HEK293 (cell line): ENCODE results near the gene PRF1.
A peak's percentile ranks its signal among the peaks of the same experiment; 100 is the strongest.

Experiments
- KLF8 ChIP-seq: fragments of 450-650 bp; formaldehyde crosslinking; IDR thresholded peaks from 2 replicates; pipeline ENCODE4 v1.5.1; 2016; ENCODE audit warnings: missing biosample characterization, missing genetic modification characterization
- MZF1 ChIP-seq: fragments of 450-650 bp; formaldehyde crosslinking; IDR thresholded peaks from 2 replicates; pipeline ENCODE4 v1.5.1; 2017; ENCODE audit warnings: missing biosample characterization, missing genetic modification characterization, borderline replicate concordance
- RBAK ChIP-seq: fragments of 450-650 bp; formaldehyde crosslinking; IDR thresholded peaks from 2 replicates; pipeline ENCODE4 v1.5.1; 2016; ENCODE audit warnings: missing biosample characterization, missing genetic modification characterization
- SETDB1 ChIP-seq: IDR thresholded peaks from one replicate; pipeline ENCODE4 v1.6.1; 2017; ENCODE audit warnings: mild to moderate bottlenecking, low read length, moderate library complexity, mixed read lengths; ENCODE audit not compliant: insufficient read length
- SP3 ChIP-seq: fragments of 450-650 bp; formaldehyde crosslinking; IDR thresholded peaks from 2 replicates; pipeline ENCODE4 v1.5.1; 2016; ENCODE audit warnings: missing biosample characterization, missing genetic modification characterization
- TRIM28 ChIP-seq: IDR thresholded peaks from 2 replicates; pipeline ENCODE4 v1.6.1; 2011; ENCODE audit warnings: low read length, control low read depth, borderline replicate concordance
- ZBTB17 ChIP-seq: fragments of 450-650 bp; formaldehyde crosslinking; IDR thresholded peaks from 2 replicates; pipeline ENCODE4 v1.5.1; 2016; ENCODE audit warnings: missing biosample characterization, missing genetic modification characterization
- ZBTB44 ChIP-seq: fragments of 450-650 bp; IDR thresholded peaks from 2 replicates; pipeline ENCODE4 v1.5.1; 2018; ENCODE audit warnings: missing biosample characterization, mild to moderate bottlenecking, missing genetic modification characterization
- ZFHX2 ChIP-seq: fragments of 450-650 bp; formaldehyde crosslinking; conservative IDR thresholded peaks from 2 replicates; pipeline ENCODE4 v1.5.1; 2016; ENCODE audit warnings: missing biosample characterization, missing genetic modification characterization
- ZFP37 ChIP-seq: fragments of 450-650 bp; formaldehyde crosslinking; IDR thresholded peaks from 2 replicates; pipeline ENCODE4 v1.5.1; 2016; ENCODE audit warnings: missing biosample characterization, missing genetic modification characterization
- ZIC2 ChIP-seq: fragments of 450-650 bp; formaldehyde crosslinking; IDR thresholded peaks from 2 replicates; pipeline ENCODE4 v1.5.1; 2016; ENCODE audit warnings: missing biosample characterization, missing genetic modification characterization
- ZNF114 ChIP-seq: fragments of 450-650 bp; formaldehyde crosslinking; IDR thresholded peaks from 2 replicates; pipeline ENCODE4 v1.5.0; 2017; ENCODE audit warnings: missing biosample characterization, missing genetic modification characterization
- ZNF133 ChIP-seq: fragments of 450-650 bp; formaldehyde crosslinking; IDR thresholded peaks from 2 replicates; pipeline ENCODE4 v1.5.1; 2016; ENCODE audit warnings: missing biosample characterization, missing genetic modification characterization
- ZNF174 ChIP-seq: fragments of 450-650 bp; formaldehyde crosslinking; IDR thresholded peaks from 2 replicates; pipeline ENCODE4 v1.5.0; 2017; ENCODE audit warnings: missing biosample characterization, mild to moderate bottlenecking, missing genetic modification characterization
- ZNF202 ChIP-seq: fragments of 450-650 bp; formaldehyde crosslinking; IDR thresholded peaks from 2 replicates; pipeline ENCODE4 v1.5.1; 2016; ENCODE audit warnings: missing biosample characterization, missing genetic modification characterization, borderline replicate concordance
- ZNF221 ChIP-seq: fragments of 450-650 bp; formaldehyde crosslinking; IDR thresholded peaks from 2 replicates; pipeline ENCODE4 v1.5.1; 2017; ENCODE audit warnings: missing biosample characterization, missing genetic modification characterization, borderline replicate concordance
- ZNF266 ChIP-seq: fragments of 450-650 bp; formaldehyde crosslinking; IDR thresholded peaks from 2 replicates; pipeline ENCODE4 v1.5.1; 2016; ENCODE audit warnings: missing biosample characterization, missing genetic modification characterization, low read depth
- ZNF48 ChIP-seq: fragments of 450-650 bp; formaldehyde crosslinking; IDR thresholded peaks from 2 replicates; pipeline ENCODE4 v1.5.1; 2016; ENCODE audit warnings: missing biosample characterization, missing genetic modification characterization
- ZNF549 ChIP-seq: fragments of 450-650 bp; IDR thresholded peaks from 2 replicates; pipeline ENCODE4 v1.5.1; 2018; ENCODE audit warnings: missing biosample characterization, missing genetic modification characterization, mild to moderate bottlenecking, inconsistent platforms, moderate library complexity
- ZNF600 ChIP-seq: fragments of 450-650 bp; formaldehyde crosslinking; IDR thresholded peaks from 2 replicates; pipeline ENCODE4 v1.5.1; 2016; ENCODE audit warnings: missing biosample characterization, missing genetic modification characterization
- ZNF660 ChIP-seq: fragments of 450-650 bp; IDR thresholded peaks from 2 replicates; pipeline ENCODE4 v1.5.1; 2018; ENCODE audit warnings: missing biosample characterization, mild to moderate bottlenecking, missing genetic modification characterization
- ZNF747 ChIP-seq: fragments of 450-650 bp; formaldehyde crosslinking; IDR thresholded peaks from 2 replicates; pipeline ENCODE4 v1.5.1; 2016; ENCODE audit warnings: missing biosample characterization, missing genetic modification characterization
- ZNF768 ChIP-seq: fragments of 450-650 bp; formaldehyde crosslinking; IDR thresholded peaks from 2 replicates; pipeline ENCODE4 v1.5.1; 2018; ENCODE audit warnings: missing biosample characterization, mild to moderate bottlenecking, missing genetic modification characterization
- TF ChIP-seq, protein P1 (sequence below): fragments of 450-650 bp; formaldehyde crosslinking; IDR thresholded peaks from 2 replicates; pipeline ENCODE4 v1.5.1; 2016; ENCODE audit warnings: missing biosample characterization, missing genetic modification characterization
- TF ChIP-seq, protein P2 (sequence below): fragments of 450-650 bp; formaldehyde crosslinking; IDR thresholded peaks from 2 replicates; pipeline ENCODE4 v1.5.1; 2016; ENCODE audit warnings: missing biosample characterization, missing genetic modification characterization
- TF ChIP-seq, protein P3 (sequence below): fragments of 450-650 bp; formaldehyde crosslinking; IDR thresholded peaks from 2 replicates; pipeline ENCODE4 v1.5.1; 2016; ENCODE audit warnings: missing biosample characterization, missing genetic modification characterization
- TF ChIP-seq, protein P4 (sequence below): fragments of 450-650 bp; formaldehyde crosslinking; IDR thresholded peaks from 2 replicates; pipeline ENCODE4 v1.5.1; 2016; ENCODE audit warnings: missing biosample characterization, missing genetic modification characterization
- TF ChIP-seq, protein P5 (sequence below): fragments of 450-650 bp; formaldehyde crosslinking; IDR thresholded peaks from 2 replicates; pipeline ENCODE4 v1.5.1; 2016; ENCODE audit warnings: missing biosample characterization, missing genetic modification characterization

The PRF1 gene

DNA sequence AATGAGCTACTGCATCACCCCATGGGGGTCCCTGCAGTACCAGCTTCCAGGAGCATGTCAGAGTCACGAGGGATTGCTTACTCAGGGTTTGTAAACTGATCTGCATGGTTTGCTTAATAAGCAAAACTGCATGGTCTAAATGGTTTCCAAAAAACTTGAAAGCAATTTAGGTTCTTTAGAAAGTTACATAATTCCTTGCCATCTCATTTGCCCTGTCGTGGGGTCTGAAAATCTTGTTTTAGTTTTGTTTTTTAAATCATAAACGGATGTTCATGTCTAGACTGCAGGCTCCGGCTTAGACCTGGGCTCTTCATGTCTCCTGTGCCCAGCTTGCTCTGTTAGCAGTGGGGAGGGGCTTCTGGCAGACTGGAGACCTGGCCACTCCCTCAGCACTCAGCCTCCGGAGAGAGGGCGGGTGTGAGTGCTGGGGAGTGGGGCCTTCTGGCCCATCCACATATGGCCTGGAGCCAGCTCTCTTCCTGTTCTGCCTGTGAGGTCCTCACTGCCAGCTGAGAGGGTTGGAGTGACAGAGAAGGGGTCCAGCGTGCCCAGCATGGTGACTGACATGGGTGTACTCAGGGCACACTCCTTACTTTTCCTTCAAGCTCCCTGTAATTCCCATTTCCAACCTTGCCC is 17.5 kb downstream of the PRF1 start (continued):
- TF ChIP-seq, protein P1, sequence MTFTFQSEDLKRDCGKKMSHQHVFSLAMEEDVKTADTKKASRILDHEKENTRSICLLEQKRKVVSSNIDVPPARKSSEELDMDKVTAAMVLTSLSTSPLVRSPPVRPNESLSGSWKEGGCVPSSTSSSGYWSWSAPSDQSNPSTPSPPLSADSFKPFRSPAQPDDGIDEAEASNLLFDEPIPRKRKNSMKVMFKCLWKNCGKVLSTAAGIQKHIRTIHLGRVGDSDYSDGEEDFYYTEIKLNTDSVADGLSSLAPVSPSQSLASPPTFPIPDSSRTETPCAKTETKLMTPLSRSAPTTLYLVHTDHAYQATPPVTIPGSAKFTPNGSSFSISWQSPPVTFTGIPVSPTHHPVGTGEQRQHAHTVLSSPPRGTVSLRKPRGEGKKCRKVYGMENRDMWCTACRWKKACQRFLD (tag by site-specific recombination): no peak
- TF ChIP-seq, protein P2, sequence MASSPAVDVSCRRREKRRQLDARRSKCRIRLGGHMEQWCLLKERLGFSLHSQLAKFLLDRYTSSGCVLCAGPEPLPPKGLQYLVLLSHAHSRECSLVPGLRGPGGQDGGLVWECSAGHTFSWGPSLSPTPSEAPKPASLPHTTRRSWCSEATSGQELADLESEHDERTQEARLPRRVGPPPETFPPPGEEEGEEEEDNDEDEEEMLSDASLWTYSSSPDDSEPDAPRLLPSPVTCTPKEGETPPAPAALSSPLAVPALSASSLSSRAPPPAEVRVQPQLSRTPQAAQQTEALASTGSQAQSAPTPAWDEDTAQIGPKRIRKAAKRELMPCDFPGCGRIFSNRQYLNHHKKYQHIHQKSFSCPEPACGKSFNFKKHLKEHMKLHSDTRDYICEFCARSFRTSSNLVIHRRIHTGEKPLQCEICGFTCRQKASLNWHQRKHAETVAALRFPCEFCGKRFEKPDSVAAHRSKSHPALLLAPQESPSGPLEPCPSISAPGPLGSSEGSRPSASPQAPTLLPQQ: peak; percentile 79
- no peak for TF ChIP-seq KLF8 (tag by site-specific recombination)
- TF ChIP-seq ZNF549 (tag by site-specific recombination): no peak
- TF ChIP-seq ZBTB17 (tag by site-specific recombination): peak; percentile 47
- no peak for TF ChIP-seq ZNF768 (tag by site-specific recombination)
- TF ChIP-seq ZNF747 (tag by site-specific recombination): no peak
- no peak for TF ChIP-seq ZNF202 (tag by site-specific recombination)
- 0 out of 2 replicates have a peak, but pooled peaks have one; percentile 29 for TF ChIP-seq ZFHX2
- TF ChIP-seq ZFP37 (tag by site-specific recombination): no peak
- TF ChIP-seq, protein P3, sequence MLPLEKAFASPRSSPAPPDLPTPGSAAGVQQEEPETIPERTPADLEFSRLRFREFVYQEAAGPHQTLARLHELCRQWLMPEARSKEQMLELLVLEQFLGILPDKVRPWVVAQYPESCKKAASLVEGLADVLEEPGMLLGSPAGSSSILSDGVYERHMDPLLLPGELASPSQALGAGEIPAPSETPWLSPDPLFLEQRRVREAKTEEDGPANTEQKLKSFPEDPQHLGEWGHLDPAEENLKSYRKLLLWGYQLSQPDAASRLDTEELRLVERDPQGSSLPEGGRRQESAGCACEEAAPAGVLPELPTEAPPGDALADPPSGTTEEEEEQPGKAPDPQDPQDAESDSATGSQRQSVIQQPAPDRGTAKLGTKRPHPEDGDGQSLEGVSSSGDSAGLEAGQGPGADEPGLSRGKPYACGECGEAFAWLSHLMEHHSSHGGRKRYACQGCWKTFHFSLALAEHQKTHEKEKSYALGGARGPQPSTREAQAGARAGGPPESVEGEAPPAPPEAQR: no peak
- no peak for TF ChIP-seq ZNF48 (tag by site-specific recombination)
- peak; percentile 58 for TF ChIP-seq ZNF600
- TF ChIP-seq, protein P4, sequence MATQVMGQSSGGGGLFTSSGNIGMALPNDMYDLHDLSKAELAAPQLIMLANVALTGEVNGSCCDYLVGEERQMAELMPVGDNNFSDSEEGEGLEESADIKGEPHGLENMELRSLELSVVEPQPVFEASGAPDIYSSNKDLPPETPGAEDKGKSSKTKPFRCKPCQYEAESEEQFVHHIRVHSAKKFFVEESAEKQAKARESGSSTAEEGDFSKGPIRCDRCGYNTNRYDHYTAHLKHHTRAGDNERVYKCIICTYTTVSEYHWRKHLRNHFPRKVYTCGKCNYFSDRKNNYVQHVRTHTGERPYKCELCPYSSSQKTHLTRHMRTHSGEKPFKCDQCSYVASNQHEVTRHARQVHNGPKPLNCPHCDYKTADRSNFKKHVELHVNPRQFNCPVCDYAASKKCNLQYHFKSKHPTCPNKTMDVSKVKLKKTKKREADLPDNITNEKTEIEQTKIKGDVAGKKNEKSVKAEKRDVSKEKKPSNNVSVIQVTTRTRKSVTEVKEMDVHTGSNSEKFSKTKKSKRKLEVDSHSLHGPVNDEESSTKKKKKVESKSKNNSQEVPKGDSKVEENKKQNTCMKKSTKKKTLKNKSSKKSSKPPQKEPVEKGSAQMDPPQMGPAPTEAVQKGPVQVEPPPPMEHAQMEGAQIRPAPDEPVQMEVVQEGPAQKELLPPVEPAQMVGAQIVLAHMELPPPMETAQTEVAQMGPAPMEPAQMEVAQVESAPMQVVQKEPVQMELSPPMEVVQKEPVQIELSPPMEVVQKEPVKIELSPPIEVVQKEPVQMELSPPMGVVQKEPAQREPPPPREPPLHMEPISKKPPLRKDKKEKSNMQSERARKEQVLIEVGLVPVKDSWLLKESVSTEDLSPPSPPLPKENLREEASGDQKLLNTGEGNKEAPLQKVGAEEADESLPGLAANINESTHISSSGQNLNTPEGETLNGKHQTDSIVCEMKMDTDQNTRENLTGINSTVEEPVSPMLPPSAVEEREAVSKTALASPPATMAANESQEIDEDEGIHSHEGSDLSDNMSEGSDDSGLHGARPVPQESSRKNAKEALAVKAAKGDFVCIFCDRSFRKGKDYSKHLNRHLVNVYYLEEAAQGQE (tag by site-specific recombination): no peak
- no peak for TF ChIP-seq ZNF174
- no peak for TF ChIP-seq ZNF221 (tag by site-specific recombination)
- peak; percentile 61; the same call in 1 of the 2 replicates for TF ChIP-seq ZBTB44 (tag by site-specific recombination)
- TF ChIP-seq MZF1 (tag by site-specific recombination): no peak
- TF ChIP-seq, protein P5, sequence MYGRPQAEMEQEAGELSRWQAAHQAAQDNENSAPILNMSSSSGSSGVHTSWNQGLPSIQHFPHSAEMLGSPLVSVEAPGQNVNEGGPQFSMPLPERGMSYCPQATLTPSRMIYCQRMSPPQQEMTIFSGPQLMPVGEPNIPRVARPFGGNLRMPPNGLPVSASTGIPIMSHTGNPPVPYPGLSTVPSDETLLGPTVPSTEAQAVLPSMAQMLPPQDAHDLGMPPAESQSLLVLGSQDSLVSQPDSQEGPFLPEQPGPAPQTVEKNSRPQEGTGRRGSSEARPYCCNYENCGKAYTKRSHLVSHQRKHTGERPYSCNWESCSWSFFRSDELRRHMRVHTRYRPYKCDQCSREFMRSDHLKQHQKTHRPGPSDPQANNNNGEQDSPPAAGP (tag by site-specific recombination): 0 out of 2 replicates have a peak, but pooled peaks have one; percentile 9
- TF ChIP-seq ZIC2 (tag by site-specific recombination): peak; percentile 58; the same call in 1 of the 2 replicates
- TF ChIP-seq RBAK (tag by site-specific recombination): no peak
- no peak for TF ChIP-seq ZNF133 (tag by site-specific recombination)
- peak; percentile 78 for TF ChIP-seq TRIM28
- no peak for TF ChIP-seq SETDB1
- TF ChIP-seq ZNF266 (tag by site-specific recombination): no peak
- TF ChIP-seq ZNF660: peak; percentile 76
- TF ChIP-seq ZNF114 (tag by site-specific recombination): no peak
- 0 out of 2 replicates have a peak, but pooled peaks have one; percentile 17 for TF ChIP-seq SP3 (tag by site-specific recombination)
